ENCODE data around the gene UBE2N. TPM values are rescaled to one million over a fixed set of nuclear protein-coding genes. Genes with fewer than 3 reads are reported as not detected.
"Not testable (repeated sequence)": the region's sequence is repeated elsewhere in the genome, so short reads cannot be mapped to it uniquely, and the experiment has no call there.

The UBE2N gene
- total RNA-seq, 1 experiment from 2014 or later: 205 TPM

- intact Hi-C loops (cut with micrococcal nuclease): loop anchor here (1.0 to 10.0 kb wide), 5 partner anchors 52 to 392 kb away; no protein-coding TSS in a partner anchor
- ChIA-PET POLR2A (ENCODE audit: unreplicated experiment) (no interaction called here), CTCF (interaction anchor here (2.2 kb wide), 1 partner anchor 392 kb away, joined by 10 read pairs; no protein-coding TSS in a partner anchor)
- Histone ChIP-seq H3K36me3 (ENCODE audit: low read depth, low read length) (no peaks in the 10 kb centered on the region; the same call in 1 of the 2 replicates), H3K9me2 (replicated peaks; ENCODE audit: low read length) (no peaks in the 10 kb centered on the region), H3K9ac (ENCODE audit: low read length) (peak overlapping the region; percentile 80), H4K20me1 (ENCODE audit: low read length) (peaks cover 31% of the 10 kb centered on the region), H3K4me3 (ENCODE audit: low read length) (peak overlapping the region; percentile 97), H3K4me1 (ENCODE audit: insufficient read depth, low read length) (peaks cover 30% of the 10 kb centered on the region), H3K9me3 (ENCODE audit: low read length) (no peaks in the 10 kb centered on the region), H3F3A (ENCODE audit: low read length, unreplicated experiment) (no peaks in the 10 kb centered on the region), H3K27me3 (ENCODE audit: low read length) (no peaks in the 10 kb centered on the region), H3K4me2 (ENCODE audit: low read length) (peak overlapping the region; percentile 86), H2AFZ (ENCODE audit: low read length) (0 out of 2 replicates have a peak overlapping the region, but pooled peaks have one; percentile 84), H3K27ac (ENCODE audit: low read length) (no peak overlapping the region), H3K79me2 (ENCODE audit: low read length) (peaks cover 63% of the 10 kb centered on the region)
- TF ChIP-seq CTCF (conservative IDR thresholded peaks at IDR 0.05; ENCODE audit: low read depth, low read length) (no peak), EZH2 (IDR thresholded peaks at IDR 0.05; ENCODE audit: low read length, unreplicated experiment) (no peak), EZH2phosphoT487 (IDR thresholded peaks at IDR 0.05; ENCODE audit: borderline replicate concordance, low read length) (no peak)
- ATAC-seq (no peak), DNase-seq (peak; percentile 20)
- TSS peak; percentile 49 for BruUV-seq (replicated peaks)
Measured at GRCh38 chr12:93379326-93379980, 62.3 kb downstream of the UBE2N start.

- CTCF ChIA-PET: no interaction called here
- H4K20me1 ChIP-seq (ENCODE audit: low read length): peaks cover 31% of the 10 kb centered on the region
- POLR2A ChIA-PET (ENCODE audit: unreplicated experiment): no interaction called here
Measured at GRCh38 chr12:93378998-93379325, 62.8 kb downstream of the UBE2N start.

GRCh38 chr12:93378196-93378997 lies 63.4 kb downstream of the UBE2N start:
- H3K36me3 ChIP-seq (ENCODE audit: low read depth, low read length); BruUV-seq (replicated peaks); POLR2A ChIA-PET (ENCODE audit: unreplicated experiment); H3F3A ChIP-seq (ENCODE audit: low read length, unreplicated experiment); H3K27me3 ChIP-seq (ENCODE audit: low read length); CTCF ChIA-PET; H3K9me3 ChIP-seq (ENCODE audit: low read length); H3K9me2 ChIP-seq (replicated peaks; ENCODE audit: low read length): not testable (repeated sequence)
- peak overlapping the region; percentile 86 for H3K4me2 ChIP-seq (ENCODE audit: low read length)
- peaks cover 30% of the 10 kb centered on the region for H3K4me1 ChIP-seq (ENCODE audit: insufficient read depth, low read length)
- DNase-seq (peak; percentile 51), ATAC-seq (peak; percentile 29)
- H3K9ac ChIP-seq (ENCODE audit: low read length): peak overlapping the region; percentile 80
- peak overlapping the region; percentile 97 for H3K4me3 ChIP-seq (ENCODE audit: low read length)
- peak overlapping the region; percentile 15; the same call in 1 of the 2 replicates for H3K27ac ChIP-seq (ENCODE audit: low read length)
- intact Hi-C loops (cut with micrococcal nuclease): loop anchor here (5.0 to 10.0 kb wide), 4 partner anchors 51 to 286 kb away; no protein-coding TSS in a partner anchor
- H3K79me2 ChIP-seq (ENCODE audit: low read length): peaks cover 52% of the 10 kb centered on the region
- H2AFZ ChIP-seq (ENCODE audit: low read length): peak overlapping the region; percentile 84
- H4K20me1 ChIP-seq (ENCODE audit: low read length): peaks cover 31% of the 10 kb centered on the region

More at GRCh38 chr12:93378998-93379325, 62.8 kb downstream of the UBE2N start:
- H3K9me2 ChIP-seq (replicated peaks; ENCODE audit: low read length): no peaks in the 10 kb centered on the region
- no TSS peak for BruUV-seq (replicated peaks)
- H3K4me3 ChIP-seq (ENCODE audit: low read length): peak overlapping the region; percentile 97
- DNase-seq (no peak), ATAC-seq (no peak)
- TF ChIP-seq CTCF (conservative IDR thresholded peaks at IDR 0.05; ENCODE audit: low read depth, low read length) (no peak), EZH2phosphoT487 (IDR thresholded peaks at IDR 0.05; ENCODE audit: borderline replicate concordance, low read length) (no peak), EZH2 (IDR thresholded peaks at IDR 0.05; ENCODE audit: low read length, unreplicated experiment) (no peak)
- no peaks in the 10 kb centered on the region for H3K9me3 ChIP-seq (ENCODE audit: low read length)
- H3K4me2 ChIP-seq (ENCODE audit: low read length): peak overlapping the region; percentile 86
- peaks cover 30% of the 10 kb centered on the region for H3K4me1 ChIP-seq (ENCODE audit: insufficient read depth, low read length)
- peaks cover 58% of the 10 kb centered on the region for H3K79me2 ChIP-seq (ENCODE audit: low read length)
- H3F3A ChIP-seq (ENCODE audit: low read length, unreplicated experiment): no peaks in the 10 kb centered on the region
- peak overlapping the region; percentile 84 for H2AFZ ChIP-seq (ENCODE audit: low read length)
- H3K27ac ChIP-seq (ENCODE audit: low read length): peak overlapping the region; percentile 15; the same call in 1 of the 2 replicates
- no peaks in the 10 kb centered on the region; the same call in 1 of the 2 replicates for H3K36me3 ChIP-seq (ENCODE audit: low read depth, low read length)
- intact Hi-C loops (cut with micrococcal nuclease): loop anchor here (1.0 to 10.0 kb wide), 5 partner anchors 52 to 392 kb away; no protein-coding TSS in a partner anchor
- H3K9ac ChIP-seq (ENCODE audit: low read length): peak overlapping the region; percentile 80
- H3K27me3 ChIP-seq (ENCODE audit: low read length): no peaks in the 10 kb centered on the region

All from PC-3 (cell line).